Measurements from ENCODE around the gene SH3D19.

SH3D19 gene

GRCh38 chr4:151182455-151182996 lies 142.9 kb downstream of the SH3D19 start:
- Histone ChIP-seq H2AFZ (ENCODE audit: low read depth, low read length) (no peak overlapping the region), H3K4me3 (ENCODE audit: low read length) (no peak overlapping the region), H3K36me3 (ENCODE audit: insufficient read depth, low read length) (no peaks in the 10 kb centered on the region), H3K27me3 (ENCODE audit: insufficient read depth, low read length) (no peaks in the 10 kb centered on the region), H3K9me3 (ENCODE audit: low read length) (no peaks in the 10 kb centered on the region), H3K4me1 (ENCODE audit: insufficient read depth, low read length) (no peaks in the 10 kb centered on the region)

GRCh38 chr4:151176685-151177084 lies 148.7 kb downstream of the SH3D19 start:
- no peaks in the 10 kb centered on the region for H3K9me3 ChIP-seq (ENCODE audit: low read length)
- peaks cover 17% of the 10 kb centered on the region for H3K36me3 ChIP-seq (ENCODE audit: insufficient read depth, low read length)
- no peaks in the 10 kb centered on the region for H3K4me1 ChIP-seq (ENCODE audit: insufficient read depth, low read length)
- H3K27me3 ChIP-seq (ENCODE audit: insufficient read depth, low read length) = no peaks in the 10 kb centered on the region
- no peak overlapping the region for H2AFZ ChIP-seq (ENCODE audit: low read depth, low read length)
- no peak overlapping the region for H3K4me3 ChIP-seq (ENCODE audit: low read length)

GRCh38 chr4:151175754-151176631 lies 149.4 kb downstream of the SH3D19 start:
- Histone ChIP-seq H3K27me3 (ENCODE audit: insufficient read depth, low read length) (no peaks in the 10 kb centered on the region), H3K4me1 (ENCODE audit: insufficient read depth, low read length) (no peaks in the 10 kb centered on the region), H3K9me3 (ENCODE audit: low read length) (no peaks in the 10 kb centered on the region), H3K36me3 (ENCODE audit: insufficient read depth, low read length) (peaks cover 17% of the 10 kb centered on the region), H3K4me3 (ENCODE audit: low read length) (no peak overlapping the region), H2AFZ (ENCODE audit: low read depth, low read length) (no peak overlapping the region)

- Histone ChIP-seq H3K4me1 (ENCODE audit: insufficient read depth, low read length) (no peaks in the 10 kb centered on the region), H3K27me3 (ENCODE audit: insufficient read depth, low read length) (no peaks in the 10 kb centered on the region), H3K4me3 (ENCODE audit: low read length) (no peak overlapping the region)
Observed at GRCh38 chr4:151175233-151175632, 150.2 kb downstream of the SH3D19 start.

GRCh38 chr4:151174784-151175183 lies 150.6 kb downstream of the SH3D19 start:
- no peaks in the 10 kb centered on the region for H3K9me3 ChIP-seq (ENCODE audit: low read length)
- H3K27me3 ChIP-seq (ENCODE audit: insufficient read depth, low read length) = no peaks in the 10 kb centered on the region
- H2AFZ ChIP-seq (ENCODE audit: low read depth, low read length) = no peak overlapping the region
- H3K36me3 ChIP-seq (ENCODE audit: insufficient read depth, low read length) = peaks cover 17% of the 10 kb centered on the region
- no peak overlapping the region for H3K4me3 ChIP-seq (ENCODE audit: low read length)
- no peaks in the 10 kb centered on the region for H3K4me1 ChIP-seq (ENCODE audit: insufficient read depth, low read length)

More at GRCh38 chr4:151175233-151175632, 150.2 kb downstream of the SH3D19 start:
- no peaks in the 10 kb centered on the region for H3K9me3 ChIP-seq (ENCODE audit: low read length)
- H3K36me3 ChIP-seq (ENCODE audit: insufficient read depth, low read length) = peaks cover 17% of the 10 kb centered on the region
- H2AFZ ChIP-seq (ENCODE audit: low read depth, low read length) = no peak overlapping the region

GRCh38 chr4:151173871-151174270 lies 151.5 kb downstream of the SH3D19 start:
- H3K9me3 ChIP-seq (ENCODE audit: low read length) = no peaks in the 10 kb centered on the region
- H3K27me3 ChIP-seq (ENCODE audit: insufficient read depth, low read length) = no peaks in the 10 kb centered on the region
- H3K4me1 ChIP-seq (ENCODE audit: insufficient read depth, low read length) = no peaks in the 10 kb centered on the region
- no peak overlapping the region for H3K4me3 ChIP-seq (ENCODE audit: low read length)
- peaks cover 17% of the 10 kb centered on the region for H3K36me3 ChIP-seq (ENCODE audit: insufficient read depth, low read length)
- no peak overlapping the region for H2AFZ ChIP-seq (ENCODE audit: low read depth, low read length)

GRCh38 chr4:151169900-151170299 lies 155.5 kb downstream of the SH3D19 start:
- H3K4me3 ChIP-seq (ENCODE audit: low read length) = no peak overlapping the region
- peaks cover 10% of the 10 kb centered on the region for H3K36me3 ChIP-seq (ENCODE audit: insufficient read depth, low read length)
- no peaks in the 10 kb centered on the region for H3K9me3 ChIP-seq (ENCODE audit: low read length)
- no peaks in the 10 kb centered on the region for H3K4me1 ChIP-seq (ENCODE audit: insufficient read depth, low read length)
- no peak overlapping the region for H2AFZ ChIP-seq (ENCODE audit: low read depth, low read length)
- H3K27me3 ChIP-seq (ENCODE audit: insufficient read depth, low read length) = no peaks in the 10 kb centered on the region

- no peak overlapping the region for H3K4me3 ChIP-seq (ENCODE audit: low read length)
- no peaks in the 10 kb centered on the region for H3K4me1 ChIP-seq (ENCODE audit: insufficient read depth, low read length)
- H2AFZ ChIP-seq (ENCODE audit: low read depth, low read length) = no peak overlapping the region
- H3K9me3 ChIP-seq (ENCODE audit: low read length) = no peaks in the 10 kb centered on the region
- H3K36me3 ChIP-seq (ENCODE audit: insufficient read depth, low read length) = peaks cover 5% of the 10 kb centered on the region
- no peaks in the 10 kb centered on the region for H3K27me3 ChIP-seq (ENCODE audit: insufficient read depth, low read length)
Observed at GRCh38 chr4:151169223-151169622, 156.2 kb downstream of the SH3D19 start.

- Histone ChIP-seq H3K27me3 (ENCODE audit: insufficient read depth, low read length) (no peaks in the 10 kb centered on the region), H3K9me3 (ENCODE audit: low read length) (no peaks in the 10 kb centered on the region), H2AFZ (ENCODE audit: low read depth, low read length) (no peak overlapping the region), H3K36me3 (ENCODE audit: insufficient read depth, low read length) (peaks cover 1% of the 10 kb centered on the region), H3K4me3 (ENCODE audit: low read length) (no peak overlapping the region), H3K4me1 (ENCODE audit: insufficient read depth, low read length) (no peaks in the 10 kb centered on the region)
Observed at GRCh38 chr4:151167561-151167960, 157.8 kb downstream of the SH3D19 start.

GRCh38 chr4:151166636-151167035 lies 158.8 kb downstream of the SH3D19 start:
- no peak overlapping the region for H2AFZ ChIP-seq (ENCODE audit: low read depth, low read length)
- no peaks in the 10 kb centered on the region for H3K9me3 ChIP-seq (ENCODE audit: low read length)
- no peaks in the 10 kb centered on the region for H3K36me3 ChIP-seq (ENCODE audit: insufficient read depth, low read length)
- H3K4me1 ChIP-seq (ENCODE audit: insufficient read depth, low read length) = no peaks in the 10 kb centered on the region
- H3K4me3 ChIP-seq (ENCODE audit: low read length) = no peak overlapping the region
- no peaks in the 10 kb centered on the region for H3K27me3 ChIP-seq (ENCODE audit: insufficient read depth, low read length)

GRCh38 chr4:151165205-151166000 lies 160.0 kb downstream of the SH3D19 start:
- no peaks in the 10 kb centered on the region for H3K4me1 ChIP-seq (ENCODE audit: insufficient read depth, low read length)
- H3K9me3 ChIP-seq (ENCODE audit: low read length) = no peaks in the 10 kb centered on the region
- no peaks in the 10 kb centered on the region for H3K27me3 ChIP-seq (ENCODE audit: insufficient read depth, low read length)
- H3K4me3 ChIP-seq (ENCODE audit: low read length) = no peak overlapping the region
- no peaks in the 10 kb centered on the region for H3K36me3 ChIP-seq (ENCODE audit: insufficient read depth, low read length)
- H2AFZ ChIP-seq (ENCODE audit: low read depth, low read length) = no peak overlapping the region

GRCh38 chr4:151163855-151164254 lies 161.6 kb downstream of the SH3D19 start:
- no peaks in the 10 kb centered on the region for H3K27me3 ChIP-seq (ENCODE audit: insufficient read depth, low read length)
- H3K36me3 ChIP-seq (ENCODE audit: insufficient read depth, low read length) = no peaks in the 10 kb centered on the region
- H3K4me3 ChIP-seq (ENCODE audit: low read length) = no peak overlapping the region
- no peaks in the 10 kb centered on the region for H3K9me3 ChIP-seq (ENCODE audit: low read length)
- no peak overlapping the region for H2AFZ ChIP-seq (ENCODE audit: low read depth, low read length)
- no peaks in the 10 kb centered on the region for H3K4me1 ChIP-seq (ENCODE audit: insufficient read depth, low read length)

GRCh38 chr4:151158979-151159378 lies 166.4 kb downstream of the SH3D19 start:
- H3K9me3 ChIP-seq (ENCODE audit: low read length) = no peaks in the 10 kb centered on the region
- H3K4me1 ChIP-seq (ENCODE audit: insufficient read depth, low read length) = no peaks in the 10 kb centered on the region
- no peak overlapping the region for H3K4me3 ChIP-seq (ENCODE audit: low read length)
- H3K27me3 ChIP-seq (ENCODE audit: insufficient read depth, low read length) = no peaks in the 10 kb centered on the region
- no peak overlapping the region for H2AFZ ChIP-seq (ENCODE audit: low read depth, low read length)
- peaks cover 3% of the 10 kb centered on the region for H3K36me3 ChIP-seq (ENCODE audit: insufficient read depth, low read length)

All from neuron (in vitro differentiated cells).